Measurements from ENCODE around the gene HIRA.
"Not testable (repeated sequence)": the region's sequence is repeated elsewhere in the genome, so short reads cannot be mapped to it uniquely, and the experiment has no call there.

HIRA gene

DNA sequence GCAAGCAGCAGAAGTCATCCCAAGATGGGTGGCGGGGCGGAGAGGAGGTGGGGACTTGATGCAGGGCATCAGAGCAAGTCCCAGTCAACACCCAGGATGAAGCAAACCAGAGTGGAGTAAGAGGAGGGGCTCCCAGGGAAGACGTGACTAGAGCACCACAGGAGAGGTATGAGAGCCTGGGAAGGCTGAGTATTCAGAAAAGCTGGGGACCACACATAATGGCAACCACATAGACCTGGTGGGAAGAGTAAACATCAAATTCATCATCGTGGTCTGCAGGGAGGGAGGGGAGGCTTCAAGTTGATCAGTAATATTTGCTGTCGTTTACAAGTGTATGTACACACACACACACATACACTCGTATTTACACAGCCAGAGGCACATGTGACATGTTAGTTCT lies 79.3 kb downstream of the HIRA start:
- DNase-seq, result no peak

DNA sequence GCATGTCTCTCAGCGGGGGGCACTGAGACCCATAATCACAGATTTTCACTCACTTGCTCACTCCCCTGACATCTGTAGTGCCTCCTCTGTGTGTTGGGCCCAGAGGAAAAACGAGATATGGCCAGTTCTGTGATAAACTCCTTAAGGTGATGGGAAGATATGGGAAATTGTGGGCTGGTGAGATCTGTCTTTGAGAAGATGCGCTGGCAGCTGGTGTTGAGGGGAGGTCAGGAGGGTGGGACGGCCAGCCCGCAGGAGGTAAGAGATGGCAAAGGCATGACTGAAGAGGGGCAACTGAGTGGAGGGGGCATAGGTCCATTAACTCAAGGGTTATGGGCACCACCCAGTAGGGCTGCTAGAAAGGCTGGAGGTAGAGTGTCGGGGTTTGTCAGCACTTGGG lies 79.9 kb downstream of the HIRA start:
- DNase-seq, result no peak

DNA sequence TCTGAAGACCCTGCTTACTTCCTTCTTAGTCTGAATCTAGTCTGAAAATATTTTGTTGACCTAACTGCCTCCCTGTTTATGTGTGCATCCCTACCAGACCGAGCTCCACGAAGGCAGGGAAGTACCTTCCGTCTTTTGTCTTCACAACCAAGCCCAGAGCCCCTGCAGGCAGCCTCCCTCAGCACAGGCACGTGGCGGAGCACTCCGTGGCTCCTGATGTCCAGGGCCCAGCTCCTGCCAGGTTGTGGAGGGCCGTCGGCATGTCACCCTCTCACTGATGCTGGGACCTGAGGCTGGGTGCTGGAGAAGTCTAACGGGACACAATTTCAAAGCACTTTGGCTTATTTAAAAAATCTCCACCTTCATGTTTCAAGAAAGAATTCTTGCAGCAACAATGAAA lies 80.6 kb downstream of the HIRA start:
- no peak for DNase-seq

DNA sequence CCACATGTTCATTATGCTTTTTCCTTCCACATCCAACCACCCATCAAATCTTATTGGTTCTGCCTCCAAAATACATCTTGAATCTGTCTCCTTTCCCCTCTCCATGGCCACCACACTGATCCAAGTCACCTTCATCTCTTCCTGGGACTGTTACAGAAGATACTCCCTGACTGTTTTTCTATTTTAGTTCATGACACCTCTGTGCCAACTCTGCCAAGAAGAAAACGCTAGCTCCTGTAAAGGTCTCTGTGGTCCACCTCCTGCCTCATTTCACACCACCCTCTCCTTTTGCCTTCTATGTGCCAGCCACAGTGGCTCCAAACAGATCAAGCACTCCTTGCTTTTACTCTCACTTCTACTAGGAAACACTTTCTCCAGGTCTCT lies 81.1 kb downstream of the HIRA start:
- DNase-seq, result no peak

DNA sequence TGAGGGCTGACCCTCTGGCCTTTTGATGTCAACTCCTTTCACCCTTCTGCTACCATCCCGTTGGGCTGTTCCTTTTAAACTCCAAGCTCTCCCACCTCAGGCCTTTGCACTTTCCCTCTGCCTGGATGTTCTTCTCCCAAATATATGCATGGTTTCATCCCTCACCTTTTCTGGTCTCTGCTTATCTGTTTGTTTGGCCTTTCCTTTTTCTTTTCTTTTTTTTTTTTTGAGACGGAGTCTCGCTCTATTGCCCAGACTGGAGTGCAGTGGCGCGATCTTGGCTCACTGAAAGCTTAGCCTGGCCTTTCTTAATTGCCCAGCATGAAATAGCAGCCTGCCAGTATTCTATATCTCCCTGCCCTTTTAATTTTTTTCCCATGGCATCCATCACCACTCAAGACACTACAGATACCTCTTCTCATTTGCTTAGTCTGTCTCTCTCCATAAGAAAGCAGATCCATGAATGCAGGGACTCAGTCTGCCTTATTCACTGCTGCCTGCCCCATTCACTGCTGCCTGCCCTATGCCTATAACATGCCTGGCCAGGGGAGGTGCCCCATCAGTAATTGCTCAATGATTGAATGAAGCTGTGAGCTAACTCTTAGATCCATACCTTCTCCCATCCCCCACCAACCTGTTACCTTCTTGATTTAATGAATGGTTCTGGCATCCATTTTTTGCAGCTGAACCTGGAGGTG lies 81.6 kb downstream of the HIRA start:
- no peak for DNase-seq

DNA sequence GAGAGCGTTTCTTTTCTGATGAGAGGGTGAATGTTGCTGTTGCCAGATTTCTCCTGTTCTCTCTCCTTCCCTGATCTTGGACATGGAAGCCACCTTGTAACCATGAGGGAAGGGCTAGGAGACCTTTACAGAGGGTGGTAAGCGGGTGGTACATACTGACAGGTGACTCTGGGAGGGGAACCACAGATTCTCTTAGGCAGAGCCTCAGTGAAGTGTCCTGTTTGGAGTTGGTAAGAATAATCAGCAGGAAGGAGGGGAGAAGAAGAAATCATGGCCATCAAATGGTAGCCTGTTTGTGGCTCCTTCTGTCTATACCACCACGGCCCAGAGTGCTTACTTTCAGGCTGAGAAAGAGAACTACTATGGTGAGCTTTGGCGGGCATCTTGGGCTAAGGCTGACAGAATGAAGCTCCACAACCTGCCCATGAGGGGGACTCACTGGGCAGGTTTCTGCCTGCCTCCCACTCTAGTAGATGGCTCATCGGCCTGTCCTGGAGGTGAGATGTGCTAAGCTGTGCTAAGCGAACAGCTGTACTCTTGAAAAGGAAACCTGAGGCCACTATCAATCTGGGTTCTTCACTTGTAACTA lies 84.8 kb downstream of the HIRA start:
- DNase-seq, result no peak

DNA sequence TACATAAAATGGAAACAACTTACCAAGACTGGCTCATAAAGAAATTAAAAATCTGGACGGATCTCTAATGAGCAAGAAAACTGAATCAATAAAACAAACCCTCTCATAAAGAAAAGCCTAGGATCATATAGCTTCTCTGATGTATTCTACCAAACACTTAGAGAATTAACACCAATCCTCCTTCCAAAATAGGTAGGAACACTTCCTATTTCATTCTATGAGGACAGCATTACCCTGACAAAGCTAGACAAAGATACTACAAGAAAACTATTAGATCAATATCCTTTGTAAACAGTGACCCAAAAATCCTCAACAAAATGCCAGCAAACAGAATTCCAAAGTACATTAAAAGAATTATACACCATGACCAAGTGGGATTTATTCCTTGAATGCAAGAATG lies 87.1 kb downstream of the HIRA start:
- no peak for DNase-seq

DNA sequence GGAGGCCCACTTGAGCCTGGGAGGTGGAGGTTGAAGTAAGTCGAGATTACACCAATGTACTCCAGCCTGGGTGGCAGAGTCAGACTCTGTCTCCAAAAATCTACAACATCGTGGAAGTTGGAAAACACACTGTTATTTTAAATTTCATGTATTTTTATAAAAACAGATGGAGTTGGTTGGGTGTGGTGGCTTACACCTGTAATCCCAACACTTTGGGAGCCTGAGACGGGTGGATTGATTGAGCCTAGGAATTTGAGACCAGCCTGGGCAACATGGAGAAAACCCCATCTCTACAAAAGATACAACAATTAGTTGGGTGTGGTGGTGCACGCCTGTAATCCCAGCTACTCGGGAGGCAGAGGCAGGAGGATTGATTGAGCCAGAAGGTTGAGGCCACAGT lies 88.1 kb downstream of the HIRA start:
- no peak for DNase-seq

DNA sequence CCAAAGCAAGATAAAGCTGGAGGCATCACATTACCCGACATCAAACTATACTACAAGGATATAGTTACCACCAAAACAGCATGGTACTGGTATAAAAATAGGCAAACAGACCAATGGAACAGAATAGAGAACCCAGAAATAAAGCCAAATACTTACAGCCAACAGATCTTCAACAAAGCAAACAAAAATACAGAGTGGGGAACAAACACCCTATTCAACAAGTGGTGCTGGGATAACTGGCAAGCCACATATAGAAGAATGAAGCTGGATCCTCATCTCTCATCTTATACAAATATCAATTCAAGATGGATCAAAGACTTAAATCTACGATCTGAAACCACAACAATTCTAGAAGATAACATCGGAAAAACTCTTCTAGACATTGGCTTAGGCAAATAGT lies 90.0 kb downstream of the HIRA start:
- no peak for DNase-seq

DNA sequence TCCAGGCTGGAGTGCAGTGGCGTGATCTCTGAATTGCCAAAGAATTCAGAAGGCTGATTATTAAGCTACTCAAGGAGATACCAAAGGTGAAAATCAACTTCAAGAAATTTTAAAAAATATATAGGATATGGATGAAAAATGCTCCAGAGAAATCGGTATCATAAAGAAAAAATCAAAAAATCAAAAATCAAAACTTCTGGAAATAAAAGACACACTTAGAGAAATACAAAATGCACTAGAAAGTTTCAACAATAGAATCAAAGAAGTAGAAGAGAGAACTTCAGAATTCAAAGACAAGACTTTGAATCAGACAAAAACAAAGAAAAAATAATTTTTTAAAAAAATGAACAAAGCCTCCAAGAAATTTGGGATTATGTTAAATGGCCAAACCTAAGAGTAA lies 94.4 kb downstream of the HIRA start:
- DNase-seq, result no peak

DNA sequence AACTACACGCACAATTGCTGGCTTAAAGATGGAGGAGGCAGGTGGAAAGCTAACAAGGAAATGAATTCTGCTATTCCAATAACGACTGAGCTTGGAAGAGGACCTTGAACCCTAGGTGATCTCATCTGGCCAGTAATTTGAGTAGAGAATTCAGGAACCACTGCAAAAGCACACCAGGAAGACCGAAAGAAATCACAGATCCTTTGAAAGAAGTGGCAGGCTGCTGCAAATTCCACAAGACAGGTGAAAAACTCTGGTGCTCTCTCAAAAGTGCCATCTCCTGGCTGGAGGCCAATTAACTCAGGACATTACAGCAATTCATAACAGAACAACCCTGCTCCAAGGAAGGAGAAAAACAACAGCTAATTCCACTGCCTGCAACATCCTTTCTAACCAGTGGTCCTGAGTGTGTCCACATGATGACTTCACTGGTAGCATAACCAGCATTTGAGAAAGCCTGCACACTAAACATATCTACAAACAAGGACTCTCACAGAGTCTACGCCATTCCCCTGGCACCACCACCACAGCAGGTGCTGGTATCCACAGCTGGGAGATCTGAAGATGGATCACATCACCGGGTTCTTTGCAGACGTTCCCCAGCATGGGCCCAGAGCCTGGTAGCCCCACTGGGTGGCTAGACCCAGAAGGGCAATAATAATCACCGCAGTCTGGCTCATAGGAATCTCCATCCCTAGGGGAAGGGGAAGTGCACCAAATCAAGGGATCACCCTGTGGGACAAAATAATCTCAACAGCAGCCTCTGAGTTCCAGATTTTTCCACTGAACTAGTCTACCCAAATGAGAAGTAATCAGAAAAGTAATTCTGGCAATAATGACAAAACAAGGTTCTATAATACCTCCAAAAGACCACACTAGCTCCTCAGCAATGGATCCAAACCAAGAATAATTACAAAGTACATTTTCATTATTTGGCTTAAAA lies 95.1 kb downstream of the HIRA start:
- DNase-seq, result no peak

DNA sequence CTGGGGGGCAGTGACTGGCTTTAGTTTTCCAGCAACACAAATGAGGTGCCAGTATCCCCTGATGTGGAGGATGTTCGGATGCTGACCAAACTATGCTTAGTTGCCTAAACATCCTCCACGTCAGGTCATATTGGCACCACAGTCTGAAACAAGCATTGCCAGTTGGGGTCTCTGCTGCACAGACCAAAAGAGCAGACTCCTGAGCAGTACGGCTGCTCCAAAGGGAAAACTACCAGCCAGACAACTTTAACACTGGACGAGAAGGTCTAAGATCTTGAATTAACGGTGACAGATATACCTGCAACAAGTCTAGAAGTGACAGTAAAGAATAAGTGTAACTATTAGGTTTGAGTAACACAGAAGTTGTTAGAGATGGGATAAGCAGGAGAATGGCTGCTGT lies 99.6 kb downstream of the HIRA start:
- no peak for DNase-seq

DNA sequence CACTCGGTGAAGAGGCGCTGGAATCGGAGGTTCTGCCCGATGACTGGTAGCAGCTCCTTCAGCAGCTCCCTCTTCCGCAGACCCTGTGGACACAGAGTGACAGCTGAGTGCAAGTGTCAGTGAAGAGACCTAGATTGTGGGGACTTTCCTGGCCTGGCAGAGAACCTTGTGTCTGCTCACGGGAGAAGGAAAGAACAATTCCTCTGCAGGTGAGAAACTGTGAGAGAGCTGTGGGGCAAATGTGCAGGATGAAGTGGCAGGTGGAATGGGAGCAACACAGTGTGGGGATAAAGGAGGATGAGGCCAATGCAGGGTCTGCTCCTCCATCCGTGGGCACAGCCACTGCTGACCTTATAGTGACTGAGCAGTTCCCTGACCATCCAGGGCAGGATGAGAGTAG lies 100.1 kb downstream of the HIRA start:
- DNase-seq, result no peak

DNA sequence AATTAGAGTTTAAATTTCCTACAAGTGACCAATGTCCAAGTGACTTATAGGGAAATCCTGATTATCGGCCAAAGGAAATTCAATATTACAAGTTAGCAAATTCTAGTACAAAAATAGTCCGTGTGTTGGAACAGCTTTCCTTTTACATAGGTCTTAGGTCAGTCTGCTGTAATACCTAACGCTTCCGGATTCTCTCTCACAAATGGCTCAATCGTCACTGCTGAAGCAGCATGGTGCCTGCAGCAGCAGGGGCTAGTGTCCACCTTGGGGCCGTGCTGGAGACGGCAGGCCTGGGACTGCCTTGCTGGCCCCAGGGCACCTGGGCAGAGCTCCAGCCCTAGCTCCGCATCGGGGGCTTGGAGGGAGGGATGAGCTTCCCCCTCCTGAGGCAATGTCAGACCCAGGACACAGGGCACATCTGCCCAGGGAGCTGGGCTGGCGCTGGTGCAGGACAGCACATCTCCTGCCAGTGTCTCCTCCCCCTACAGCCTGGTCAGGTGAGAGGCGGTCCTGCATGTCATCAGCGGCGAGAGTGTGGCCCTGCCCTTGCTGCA lies 100.6 kb downstream of the HIRA start:
- no peak for DNase-seq

DNA sequence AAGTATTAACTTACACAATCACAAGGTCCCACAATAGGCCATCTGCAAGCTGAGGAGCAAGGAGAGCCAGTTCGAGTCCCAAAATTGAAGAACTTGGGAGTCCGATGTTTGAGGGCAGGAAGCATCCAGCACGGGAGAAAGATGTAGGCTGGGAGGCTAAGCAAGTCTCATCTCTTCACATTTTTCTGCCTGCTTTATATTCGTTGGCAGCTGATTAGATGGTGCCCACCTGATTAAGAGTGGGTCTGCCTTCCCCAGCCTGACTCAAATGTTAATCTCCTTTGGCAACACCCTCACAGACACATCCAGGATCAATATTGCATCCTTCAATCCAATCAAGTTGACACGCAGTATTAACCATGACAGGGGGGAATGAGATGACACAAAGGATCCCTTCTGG lies 101.3 kb downstream of the HIRA start:
- DNase-seq, result not testable (repeated sequence)

DNA sequence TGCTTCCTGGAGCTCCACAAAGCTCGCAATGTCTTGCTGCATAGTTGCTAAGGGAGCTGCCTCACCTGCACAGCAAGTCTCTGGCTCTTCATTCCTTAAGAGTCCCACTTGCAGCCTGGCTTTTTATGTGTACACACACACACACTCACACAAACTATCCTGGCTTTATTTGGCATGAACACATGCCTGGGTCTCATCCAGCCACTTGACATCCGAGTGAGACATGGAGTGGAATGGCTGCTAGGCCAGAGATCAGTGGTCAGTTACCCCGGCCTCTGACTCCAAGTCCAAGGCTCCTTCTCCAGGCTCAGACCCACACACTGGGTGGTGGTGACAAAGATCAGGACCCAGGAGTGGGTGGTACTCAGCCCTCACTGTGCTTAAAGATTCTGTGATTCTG lies 102.1 kb downstream of the HIRA start:
- no peak for DNase-seq

DNA sequence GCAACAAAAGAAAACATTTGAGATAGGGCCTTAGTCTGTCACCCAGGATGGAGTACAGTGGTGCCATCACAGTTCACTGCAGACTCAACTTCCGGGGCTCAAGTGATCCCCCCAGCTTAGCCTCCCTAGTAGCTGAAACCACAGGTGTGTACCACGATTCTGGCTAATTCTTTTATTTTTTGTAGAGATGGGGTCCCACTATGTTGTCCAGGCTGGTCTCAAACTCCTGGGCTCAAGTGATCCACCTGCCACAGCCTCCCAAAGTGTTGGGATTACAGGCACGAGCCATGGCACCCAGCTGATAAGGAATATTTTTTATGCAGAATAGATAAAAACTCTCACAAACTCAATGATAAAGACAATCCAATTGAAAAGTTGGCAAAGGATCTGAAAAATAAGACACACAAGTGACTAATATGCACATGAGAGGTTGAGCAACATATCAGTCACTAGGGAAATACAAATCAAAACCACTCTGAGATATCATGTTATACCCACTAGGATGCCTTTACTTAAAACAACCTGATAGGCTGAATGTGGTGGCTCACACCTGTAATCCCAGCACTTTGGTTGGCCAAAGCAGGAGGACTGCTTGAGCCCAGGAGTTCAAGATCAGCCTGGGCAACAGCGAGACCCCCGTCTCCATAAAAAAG lies 106.1 kb downstream of the HIRA start:
- DNase-seq, result no peak

DNA sequence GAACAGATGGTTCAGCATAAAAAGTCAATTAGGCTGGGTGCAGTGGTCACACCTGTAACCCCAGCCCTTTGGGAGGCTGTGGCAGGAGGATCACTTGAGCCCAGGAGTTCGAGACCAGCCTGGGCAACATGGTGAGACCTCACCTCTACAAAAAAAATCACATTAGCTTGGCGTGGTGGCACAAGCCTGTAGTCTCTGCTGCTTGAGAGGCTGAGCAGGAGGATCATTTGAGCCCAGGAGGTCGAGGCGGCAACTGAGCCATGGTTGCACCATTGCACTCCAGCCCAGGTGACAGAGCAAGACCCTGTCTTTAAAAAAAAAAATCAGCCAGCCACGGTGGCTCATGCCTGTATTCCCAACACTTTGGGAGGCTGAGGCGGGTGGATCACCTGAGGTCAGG lies 108.1 kb downstream of the HIRA start:
- DNase-seq, result not testable (repeated sequence)

DNA sequence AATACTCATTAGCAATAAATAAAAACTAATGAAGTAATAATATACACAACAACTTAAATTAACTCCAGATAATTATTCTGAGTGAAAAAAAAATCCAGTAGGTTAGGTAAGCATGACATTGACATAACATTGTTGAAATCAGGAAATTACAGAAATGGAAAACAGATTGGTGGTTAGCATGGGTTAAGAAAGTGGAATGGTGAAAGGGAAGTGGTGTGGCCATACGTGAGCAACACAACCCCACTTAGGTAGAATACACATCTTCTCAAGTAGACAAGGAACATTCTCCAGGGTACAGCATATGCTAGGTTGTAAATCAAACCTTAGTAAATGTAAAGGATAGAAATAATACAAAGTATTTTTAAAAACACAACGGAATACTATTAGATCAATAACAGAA lies 109.8 kb downstream of the HIRA start:
- no peak for DNase-seq

DNA sequence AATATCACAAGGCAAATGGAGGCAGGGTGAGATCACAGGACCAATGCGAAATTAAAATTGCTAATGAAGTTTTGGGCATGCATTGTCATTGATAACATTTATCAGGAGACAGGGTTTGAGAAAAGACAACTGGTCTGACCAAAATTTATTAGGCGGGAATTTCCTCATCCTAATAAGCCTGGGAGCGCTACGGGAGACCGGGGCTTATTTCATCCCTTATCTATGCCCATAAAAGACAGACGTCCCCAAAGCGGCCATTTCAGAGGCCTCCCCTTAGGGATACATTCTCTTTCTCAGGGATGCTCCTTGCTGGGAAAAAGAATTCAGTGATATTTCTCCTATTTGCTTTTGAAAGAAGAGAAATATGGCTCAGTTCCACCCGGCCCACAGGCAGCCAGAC lies 111.4 kb downstream of the HIRA start:
- not testable (repeated sequence) for DNase-seq

DNA sequence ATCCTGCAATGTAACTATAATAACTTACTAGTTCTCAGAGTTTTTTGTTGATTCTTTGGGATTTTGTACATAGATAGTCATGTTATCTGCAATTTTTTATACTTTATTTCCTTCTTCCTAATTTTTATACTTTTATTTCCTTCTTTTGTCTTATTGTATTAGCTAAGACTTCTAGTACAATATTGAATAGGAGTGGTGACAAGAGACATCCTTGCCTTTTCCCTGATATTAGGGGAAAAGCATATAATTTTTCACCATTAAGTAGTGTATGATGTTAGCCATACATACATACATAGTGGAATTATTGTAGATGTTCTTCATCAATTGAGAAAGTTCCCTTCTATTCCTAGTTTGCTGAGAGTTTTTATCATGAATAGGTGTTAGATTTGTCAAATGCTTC lies 112.3 kb downstream of the HIRA start:
- DNase-seq, result no peak

DNA sequence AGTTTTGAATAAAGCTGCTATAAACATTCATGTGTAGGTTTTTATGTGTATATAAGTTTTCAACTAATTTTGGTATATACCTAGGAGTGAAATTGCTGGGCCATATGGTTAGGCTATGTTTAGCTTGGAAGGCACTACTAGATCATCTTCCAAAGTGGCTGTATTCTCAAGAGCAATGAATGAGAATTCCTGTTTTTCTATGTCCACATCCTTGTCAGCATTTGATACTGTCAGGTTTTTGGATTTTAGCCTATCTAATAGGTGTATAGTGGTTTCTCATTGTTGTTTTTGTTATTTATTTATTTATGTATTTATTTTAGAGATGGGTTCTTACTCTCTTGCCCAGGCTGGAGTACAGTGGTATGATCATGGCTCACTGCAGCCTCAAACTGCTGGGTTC lies 113.7 kb downstream of the HIRA start:
- DNase-seq, result no peak

DNA sequence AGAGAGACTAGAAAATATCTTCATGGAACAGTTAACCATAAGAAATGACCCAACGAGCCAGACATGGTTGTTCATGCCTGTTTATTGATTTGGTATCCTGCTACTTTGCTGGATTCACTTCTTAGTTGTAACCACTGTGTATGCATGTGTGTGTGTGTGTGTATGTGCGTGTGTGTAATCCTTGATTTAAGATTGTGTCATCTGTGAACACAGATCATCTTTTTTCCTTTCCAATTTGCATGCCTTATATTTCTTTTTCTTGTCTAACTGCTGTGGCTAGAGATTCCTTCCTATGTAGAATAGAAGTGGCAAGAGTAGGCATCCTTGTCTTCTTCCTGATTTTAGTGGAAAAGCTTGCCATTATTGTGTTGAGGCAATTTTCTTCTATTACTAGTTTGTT lies 123.7 kb downstream of the HIRA start:
- DNase-seq, result no peak

All from NCI-H774 (cell line).